HEK293 (cell line): Measurements from ENCODE around the gene FPR1.

ENCODE experiments used
- CTCF ChIA-PET: fragments of 350-600 bp; formaldehyde crosslinking; extraction: SDS; loops from one replicate; lab custom pipeline; 2021; ENCODE audit warnings: antibody characterized with exemption; lab: Yijun Ruan, JAX
- POLR2A ChIA-PET: fragments of 300-600 bp; formaldehyde crosslinking; extraction: SDS; loops from one replicate; lab custom pipeline; 2020; ENCODE audit warnings: antibody characterized with exemption, inconsistent platforms; lab: Yijun Ruan, JAX
- H3K27ac ChIP-seq: fragments of 200-500 bp; sonication (Bioruptor generic); 2 replicates; pipeline ENCODE4 v1.5.1; 2014; ENCODE audit warnings: low read depth, low read length, control low read depth, inconsistent platforms; ENCODE audit errors: extremely low read depth
- H3K36me3 ChIP-seq, 2 experiments: fragments of 200-500 bp in 1 of 2; sonication (Bioruptor generic) in 1 of 2; 1 replicate in 1 of 2; 2 replicates in 1 of 2; pipeline ENCODE4 v1.5.1; 2014 to 2017; ENCODE audit warnings: inconsistent platforms in 2 of 2, low read length in 2 of 2; ENCODE audit not compliant: control insufficient read depth in 2 of 2, insufficient read depth in 1 of 2
- H3K4me1 ChIP-seq: fragments of 200-500 bp; sonication (Bioruptor generic); 2 replicates; pipeline ENCODE4 v1.5.1; 2014; ENCODE audit warnings: mild to moderate bottlenecking, low read length, inconsistent platforms; ENCODE audit not compliant: control insufficient read depth, insufficient read depth
- H3K4me3 ChIP-seq: 2 replicates; pipeline ENCODE4 v1.5.1; 2011; ENCODE audit warnings: low read depth, mild to moderate bottlenecking, control low read depth, low read length, moderate library complexity
- H3K9me3 ChIP-seq: fragments of 200-500 bp; sonication (Bioruptor generic); 2 replicates; pipeline ENCODE4 v1.5.1; 2014; ENCODE audit warnings: low read depth, low read length, inconsistent platforms; ENCODE audit not compliant: control insufficient read depth, insufficient read depth
- GFI1B ChIP-seq: fragments of 450-650 bp; formaldehyde crosslinking; IDR thresholded peaks from 2 replicates; pipeline ENCODE4 v1.5.1; 2016; ENCODE audit warnings: missing biosample characterization, missing genetic modification characterization
- OSR2 ChIP-seq: fragments of 450-650 bp; formaldehyde crosslinking; IDR thresholded peaks from 2 replicates; pipeline ENCODE4 v1.5.1; 2016; ENCODE audit warnings: missing biosample characterization, missing genetic modification characterization
- SETDB1 ChIP-seq: IDR thresholded peaks from one replicate; pipeline ENCODE4 v1.6.1; 2017; ENCODE audit warnings: mild to moderate bottlenecking, low read length, moderate library complexity, mixed read lengths; ENCODE audit not compliant: insufficient read length
- ZBTB20 ChIP-seq: fragments of 450-650 bp; formaldehyde crosslinking; IDR thresholded peaks from 2 replicates; pipeline ENCODE4 v1.5.1; 2016; ENCODE audit warnings: missing biosample characterization, missing genetic modification characterization
- ZBTB21 ChIP-seq: fragments of 450-650 bp; formaldehyde crosslinking; IDR thresholded peaks from 2 replicates; pipeline ENCODE4 v1.5.1; 2017; ENCODE audit warnings: missing biosample characterization, missing genetic modification characterization
- ZBTB49 ChIP-seq: fragments of 450-650 bp; formaldehyde crosslinking; IDR thresholded peaks from 2 replicates; pipeline ENCODE4 v1.5.1; 2016; ENCODE audit warnings: missing biosample characterization, missing genetic modification characterization, low read depth
- ZNF121 ChIP-seq: fragments of 450-650 bp; formaldehyde crosslinking; IDR thresholded peaks from 2 replicates; pipeline ENCODE4 v1.5.1; 2016; ENCODE audit warnings: missing biosample characterization, missing genetic modification characterization
- ZNF202 ChIP-seq: fragments of 450-650 bp; formaldehyde crosslinking; IDR thresholded peaks from 2 replicates; pipeline ENCODE4 v1.5.1; 2016; ENCODE audit warnings: missing biosample characterization, missing genetic modification characterization, borderline replicate concordance
- ZNF354C ChIP-seq: fragments of 450-650 bp; formaldehyde crosslinking; IDR thresholded peaks from 2 replicates; pipeline ENCODE4 v1.5.1; 2016; ENCODE audit warnings: missing biosample characterization, missing genetic modification characterization, low read depth, borderline replicate concordance
- ZNF558 ChIP-seq: fragments of 450-650 bp; formaldehyde crosslinking; IDR thresholded peaks from 2 replicates; pipeline ENCODE4 v1.5.1; 2016; ENCODE audit warnings: missing biosample characterization, missing genetic modification characterization
- ZNF560 ChIP-seq: fragments of 450-650 bp; formaldehyde crosslinking; IDR thresholded peaks from 2 replicates; pipeline ENCODE4 v1.5.1; 2017; ENCODE audit warnings: missing biosample characterization, missing genetic modification characterization, borderline replicate concordance
- ZNF610 ChIP-seq: fragments of 450-650 bp; formaldehyde crosslinking; IDR thresholded peaks from 2 replicates; pipeline ENCODE4 v1.5.1; 2016; ENCODE audit warnings: missing biosample characterization, missing genetic modification characterization, borderline replicate concordance
- ZNF654 ChIP-seq: fragments of 450-650 bp; formaldehyde crosslinking; IDR thresholded peaks from 2 replicates; pipeline ENCODE4 v1.5.1; 2016; ENCODE audit warnings: low read depth, missing biosample characterization, missing genetic modification characterization
- ZNF76 ChIP-seq: fragments of 450-650 bp; formaldehyde crosslinking; IDR thresholded peaks from 2 replicates; pipeline ENCODE4; 2016; ENCODE audit warnings: low read depth, missing biosample characterization, missing genetic modification characterization, borderline replicate concordance
- TF ChIP-seq, protein P1 (sequence below): fragments of 450-650 bp; IDR thresholded peaks from 2 replicates; pipeline ENCODE4 v1.5.1; 2018; ENCODE audit warnings: missing biosample characterization, missing genetic modification characterization
- TF ChIP-seq, protein P2 (sequence below): fragments of 450-650 bp; formaldehyde crosslinking; IDR thresholded peaks from 2 replicates; pipeline ENCODE4 v1.5.0; 2017; ENCODE audit warnings: missing biosample characterization, missing genetic modification characterization, borderline replicate concordance
- TF ChIP-seq, protein P3 (sequence below): fragments of 450-650 bp; formaldehyde crosslinking; IDR thresholded peaks from 2 replicates; pipeline ENCODE4 v1.5.1; 2016; ENCODE audit warnings: missing biosample characterization, missing genetic modification characterization
- TF ChIP-seq, protein P4 (sequence below): fragments of 450-650 bp; formaldehyde crosslinking; IDR thresholded peaks from 2 replicates; pipeline ENCODE4 v1.5.1; 2017; ENCODE audit warnings: missing biosample characterization, missing genetic modification characterization
- TF ChIP-seq, protein P5 (sequence below): fragments of 450-650 bp; formaldehyde crosslinking; IDR thresholded peaks from 2 replicates; pipeline ENCODE4 v1.5.1; 2017; ENCODE audit warnings: missing biosample characterization, missing genetic modification characterization

Gene FPR1

DNA sequence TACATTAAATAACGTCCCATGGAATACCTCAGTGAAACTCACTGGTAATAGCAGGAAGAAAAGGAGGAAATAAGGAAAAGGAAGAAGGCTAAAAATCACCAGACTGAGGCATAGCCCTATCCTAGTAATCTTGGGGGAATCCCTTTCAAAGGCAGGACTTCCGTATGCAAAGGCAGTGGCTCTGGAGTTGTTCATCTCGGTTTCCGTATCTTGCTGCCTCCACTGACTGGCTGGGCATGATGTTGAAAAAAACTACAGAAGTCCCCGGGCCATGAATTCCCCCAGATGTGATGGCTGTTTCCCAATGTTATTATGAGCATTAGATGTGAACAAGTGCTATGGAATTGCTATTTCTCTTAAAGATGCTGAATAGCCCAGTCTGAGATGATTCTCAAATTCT, 14.8 kb upstream of the FPR1 start (continued):
- TF ChIP-seq, protein P1, sequence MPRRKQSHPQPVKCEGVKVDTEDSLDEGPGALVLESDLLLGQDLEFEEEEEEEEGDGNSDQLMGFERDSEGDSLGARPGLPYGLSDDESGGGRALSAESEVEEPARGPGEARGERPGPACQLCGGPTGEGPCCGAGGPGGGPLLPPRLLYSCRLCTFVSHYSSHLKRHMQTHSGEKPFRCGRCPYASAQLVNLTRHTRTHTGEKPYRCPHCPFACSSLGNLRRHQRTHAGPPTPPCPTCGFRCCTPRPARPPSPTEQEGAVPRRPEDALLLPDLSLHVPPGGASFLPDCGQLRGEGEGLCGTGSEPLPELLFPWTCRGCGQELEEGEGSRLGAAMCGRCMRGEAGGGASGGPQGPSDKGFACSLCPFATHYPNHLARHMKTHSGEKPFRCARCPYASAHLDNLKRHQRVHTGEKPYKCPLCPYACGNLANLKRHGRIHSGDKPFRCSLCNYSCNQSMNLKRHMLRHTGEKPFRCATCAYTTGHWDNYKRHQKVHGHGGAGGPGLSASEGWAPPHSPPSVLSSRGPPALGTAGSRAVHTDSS (tag by site-specific recombination), result no peak

DNA sequence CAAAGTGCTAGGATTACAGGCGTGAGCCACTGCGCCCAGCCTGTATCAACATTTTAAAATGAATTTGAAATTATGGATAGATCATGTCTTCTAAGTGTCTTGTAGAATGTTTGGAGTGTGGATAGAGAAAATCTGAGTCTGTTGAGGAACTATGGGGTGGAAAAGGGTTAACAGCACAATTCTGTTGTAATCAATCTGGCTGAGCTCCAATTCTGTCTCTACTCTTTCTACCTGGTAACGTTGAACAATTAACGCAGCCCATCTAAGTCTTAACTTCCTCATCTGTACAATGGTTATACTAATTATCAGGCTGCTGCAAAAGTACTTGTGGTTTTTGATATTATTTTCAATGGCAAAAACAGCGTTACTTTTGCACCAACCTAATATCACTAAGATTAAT, 13.4 kb upstream of the FPR1 start:
- H3K9me3 ChIP-seq, result no peaks in the 10 kb centered on the region
- H3K36me3 ChIP-seq, result no peaks in the 10 kb centered on the region
- H3K4me3 ChIP-seq, result no peak overlapping the region
- H3K4me1 ChIP-seq, result no peaks in the 10 kb centered on the region
- ChIA-PET CTCF (interaction anchor here (1.3 kb wide), 1 partner anchor 13 kb away, joined by 5 read pairs; no protein-coding TSS in a partner anchor), POLR2A (no interaction called here)
- TF ChIP-seq, protein P2, sequence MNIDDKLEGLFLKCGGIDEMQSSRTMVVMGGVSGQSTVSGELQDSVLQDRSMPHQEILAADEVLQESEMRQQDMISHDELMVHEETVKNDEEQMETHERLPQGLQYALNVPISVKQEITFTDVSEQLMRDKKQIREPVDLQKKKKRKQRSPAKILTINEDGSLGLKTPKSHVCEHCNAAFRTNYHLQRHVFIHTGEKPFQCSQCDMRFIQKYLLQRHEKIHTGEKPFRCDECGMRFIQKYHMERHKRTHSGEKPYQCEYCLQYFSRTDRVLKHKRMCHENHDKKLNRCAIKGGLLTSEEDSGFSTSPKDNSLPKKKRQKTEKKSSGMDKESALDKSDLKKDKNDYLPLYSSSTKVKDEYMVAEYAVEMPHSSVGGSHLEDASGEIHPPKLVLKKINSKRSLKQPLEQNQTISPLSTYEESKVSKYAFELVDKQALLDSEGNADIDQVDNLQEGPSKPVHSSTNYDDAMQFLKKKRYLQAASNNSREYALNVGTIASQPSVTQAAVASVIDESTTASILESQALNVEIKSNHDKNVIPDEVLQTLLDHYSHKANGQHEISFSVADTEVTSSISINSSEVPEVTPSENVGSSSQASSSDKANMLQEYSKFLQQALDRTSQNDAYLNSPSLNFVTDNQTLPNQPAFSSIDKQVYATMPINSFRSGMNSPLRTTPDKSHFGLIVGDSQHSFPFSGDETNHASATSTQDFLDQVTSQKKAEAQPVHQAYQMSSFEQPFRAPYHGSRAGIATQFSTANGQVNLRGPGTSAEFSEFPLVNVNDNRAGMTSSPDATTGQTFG (tag by site-specific recombination), result no peak
- TF ChIP-seq OSR2 (tag by site-specific recombination), result no peak
- TF ChIP-seq SETDB1, result no peak
- no peak for TF ChIP-seq ZBTB21 (tag by site-specific recombination)
- no peak for TF ChIP-seq ZNF654 (tag by site-specific recombination)
- no peak for TF ChIP-seq GFI1B (tag by site-specific recombination)
- TF ChIP-seq ZNF76 (tag by site-specific recombination), result no peak
- TF ChIP-seq ZNF560 (tag by site-specific recombination), result no peak
- TF ChIP-seq, protein P3, sequence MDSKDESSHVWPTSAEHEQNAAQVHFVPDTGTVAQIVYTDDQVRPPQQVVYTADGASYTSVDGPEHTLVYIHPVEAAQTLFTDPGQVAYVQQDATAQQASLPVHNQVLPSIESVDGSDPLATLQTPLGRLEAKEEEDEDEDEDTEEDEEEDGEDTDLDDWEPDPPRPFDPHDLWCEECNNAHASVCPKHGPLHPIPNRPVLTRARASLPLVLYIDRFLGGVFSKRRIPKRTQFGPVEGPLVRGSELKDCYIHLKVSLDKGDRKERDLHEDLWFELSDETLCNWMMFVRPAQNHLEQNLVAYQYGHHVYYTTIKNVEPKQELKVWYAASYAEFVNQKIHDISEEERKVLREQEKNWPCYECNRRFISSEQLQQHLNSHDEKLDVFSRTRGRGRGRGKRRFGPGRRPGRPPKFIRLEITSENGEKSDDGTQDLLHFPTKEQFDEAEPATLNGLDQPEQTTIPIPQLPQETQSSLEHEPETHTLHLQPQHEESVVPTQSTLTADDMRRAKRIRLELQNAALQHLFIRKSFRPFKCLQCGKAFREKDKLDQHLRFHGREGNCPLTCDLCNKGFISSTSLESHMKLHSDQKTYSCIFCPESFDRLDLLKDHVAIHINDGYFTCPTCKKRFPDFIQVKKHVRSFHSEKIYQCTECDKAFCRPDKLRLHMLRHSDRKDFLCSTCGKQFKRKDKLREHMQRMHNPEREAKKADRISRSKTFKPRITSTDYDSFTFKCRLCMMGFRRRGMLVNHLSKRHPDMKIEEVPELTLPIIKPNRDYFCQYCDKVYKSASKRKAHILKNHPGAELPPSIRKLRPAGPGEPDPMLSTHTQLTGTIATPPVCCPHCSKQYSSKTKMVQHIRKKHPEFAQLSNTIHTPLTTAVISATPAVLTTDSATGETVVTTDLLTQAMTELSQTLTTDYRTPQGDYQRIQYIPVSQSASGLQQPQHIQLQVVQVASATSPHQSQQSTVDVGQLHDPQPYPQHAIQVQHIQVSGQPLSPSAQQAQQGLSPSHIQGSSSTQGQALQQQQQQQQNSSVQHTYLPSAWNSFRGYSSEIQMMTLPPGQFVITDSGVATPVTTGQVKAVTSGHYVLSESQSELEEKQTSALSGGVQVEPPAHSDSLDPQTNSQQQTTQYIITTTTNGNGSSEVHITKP (tag by site-specific recombination), result no peak
- TF ChIP-seq ZNF121 (tag by site-specific recombination), result no peak
- TF ChIP-seq, protein P4, sequence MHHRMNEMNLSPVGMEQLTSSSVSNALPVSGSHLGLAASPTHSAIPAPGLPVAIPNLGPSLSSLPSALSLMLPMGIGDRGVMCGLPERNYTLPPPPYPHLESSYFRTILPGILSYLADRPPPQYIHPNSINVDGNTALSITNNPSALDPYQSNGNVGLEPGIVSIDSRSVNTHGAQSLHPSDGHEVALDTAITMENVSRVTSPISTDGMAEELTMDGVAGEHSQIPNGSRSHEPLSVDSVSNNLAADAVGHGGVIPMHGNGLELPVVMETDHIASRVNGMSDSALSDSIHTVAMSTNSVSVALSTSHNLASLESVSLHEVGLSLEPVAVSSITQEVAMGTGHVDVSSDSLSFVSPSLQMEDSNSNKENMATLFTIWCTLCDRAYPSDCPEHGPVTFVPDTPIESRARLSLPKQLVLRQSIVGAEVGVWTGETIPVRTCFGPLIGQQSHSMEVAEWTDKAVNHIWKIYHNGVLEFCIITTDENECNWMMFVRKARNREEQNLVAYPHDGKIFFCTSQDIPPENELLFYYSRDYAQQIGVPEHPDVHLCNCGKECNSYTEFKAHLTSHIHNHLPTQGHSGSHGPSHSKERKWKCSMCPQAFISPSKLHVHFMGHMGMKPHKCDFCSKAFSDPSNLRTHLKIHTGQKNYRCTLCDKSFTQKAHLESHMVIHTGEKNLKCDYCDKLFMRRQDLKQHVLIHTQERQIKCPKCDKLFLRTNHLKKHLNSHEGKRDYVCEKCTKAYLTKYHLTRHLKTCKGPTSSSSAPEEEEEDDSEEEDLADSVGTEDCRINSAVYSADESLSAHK, result no peak
- TF ChIP-seq ZNF354C (tag by site-specific recombination), result no peak
- TF ChIP-seq ZBTB20 (tag by site-specific recombination), result no peak
- no peak for TF ChIP-seq ZNF558 (tag by site-specific recombination)
- TF ChIP-seq ZNF202 (tag by site-specific recombination), result no peak
- TF ChIP-seq, protein P5, sequence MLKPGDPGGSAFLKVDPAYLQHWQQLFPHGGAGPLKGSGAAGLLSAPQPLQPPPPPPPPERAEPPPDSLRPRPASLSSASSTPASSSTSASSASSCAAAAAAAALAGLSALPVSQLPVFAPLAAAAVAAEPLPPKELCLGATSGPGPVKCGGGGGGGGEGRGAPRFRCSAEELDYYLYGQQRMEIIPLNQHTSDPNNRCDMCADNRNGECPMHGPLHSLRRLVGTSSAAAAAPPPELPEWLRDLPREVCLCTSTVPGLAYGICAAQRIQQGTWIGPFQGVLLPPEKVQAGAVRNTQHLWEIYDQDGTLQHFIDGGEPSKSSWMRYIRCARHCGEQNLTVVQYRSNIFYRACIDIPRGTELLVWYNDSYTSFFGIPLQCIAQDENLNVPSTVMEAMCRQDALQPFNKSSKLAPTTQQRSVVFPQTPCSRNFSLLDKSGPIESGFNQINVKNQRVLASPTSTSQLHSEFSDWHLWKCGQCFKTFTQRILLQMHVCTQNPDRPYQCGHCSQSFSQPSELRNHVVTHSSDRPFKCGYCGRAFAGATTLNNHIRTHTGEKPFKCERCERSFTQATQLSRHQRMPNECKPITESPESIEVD (tag by site-specific recombination), result no peak
- no peak for TF ChIP-seq ZBTB49
- TF ChIP-seq ZNF610 (tag by site-specific recombination), result no peak
- H3K27ac ChIP-seq, result no peak overlapping the region
